Natural killer cell (primary cell): ENCODE measurements around the gene TMTC2. TPM values are rescaled to one million over a fixed set of nuclear protein-coding genes. Genes with fewer than 3 reads are reported as not detected.

Source experiments
- ATAC-seq, 3 donors: fragments of 150-1000 bp in 2 of 3; fragments of 200-7000 bp in 1 of 3; cut with Tn5 transposase; 1 replicate in 1 of 3; 2 replicates in 2 of 3; pipeline ENCODE4 v1.10.0; 2021; ENCODE audit warnings: mild to moderate bottlenecking in 2 of 3, moderate library complexity in 2 of 3
- DNase-seq, 2 donors: peaks; one replicate each; pipeline versions ENCODE4 v3.0.0 to v3.0.0-alpha.2; 2013 to 2021; ENCODE audit warnings: mixed read lengths in 1 of 2
- H3K27ac ChIP-seq: one replicate; pipeline ENCODE4 v1.5.1; 2013; ENCODE audit warnings: mild to moderate bottlenecking, low read length
- H3K27me3 ChIP-seq: one replicate; pipeline ENCODE4 v1.6.1; 2013; ENCODE audit warnings: low read length; ENCODE audit not compliant: control insufficient read depth, insufficient read depth
- H3K36me3 ChIP-seq: one replicate; pipeline ENCODE4 v1.6.1; 2013; ENCODE audit warnings: low read length; ENCODE audit not compliant: control insufficient read depth, insufficient read depth
- H3K4me1 ChIP-seq: one replicate; pipeline ENCODE4 v1.6.1; 2013; ENCODE audit warnings: low read length; ENCODE audit not compliant: control insufficient read depth, insufficient read depth
- H3K4me3 ChIP-seq: one replicate; pipeline ENCODE4 v1.5.1; 2013; ENCODE audit warnings: low read length
- H3K9me3 ChIP-seq: one replicate; pipeline ENCODE4 v1.6.1; 2013; ENCODE audit warnings: low read length; ENCODE audit not compliant: control insufficient read depth, insufficient read depth
- H3K27ac Mint-ChIP-seq, 2 donors: one replicate each; pipeline ENCODE4 v1.8.0; 2022; ENCODE audit warnings: mild to moderate bottlenecking in 2 of 2, mixed read lengths in 2 of 2, moderate library complexity in 1 of 2
- H3K27me3 Mint-ChIP-seq, 2 donors: one replicate each; pipeline ENCODE4 v1.8.0; 2022; ENCODE audit warnings: low read depth in 2 of 2, mixed read lengths in 2 of 2
- H3K36me3 Mint-ChIP-seq: one replicate; pipeline ENCODE4 v1.8.0; 2022; ENCODE audit warnings: mixed read lengths
- H3K4me1 Mint-ChIP-seq, 2 donors: one replicate each; pipeline ENCODE4 v1.8.0; 2022; ENCODE audit warnings: mixed read lengths in 2 of 2
- H3K4me3 Mint-ChIP-seq: one replicate; pipeline ENCODE4 v1.8.0; 2022; ENCODE audit warnings: mild to moderate bottlenecking, moderate library complexity, mixed read lengths
- H3K9me3 Mint-ChIP-seq, 2 donors: one replicate each; pipeline ENCODE4 v1.8.0; 2022; ENCODE audit warnings: mixed read lengths in 2 of 2
- CTCF ChIP-seq: fragments of 200-600 bp; IDR thresholded peaks from one replicate; pipeline ENCODE4 v1.8.0; 2022; ENCODE audit warnings: antibody characterized with exemption
- WGBS: methylation state at CpG from one replicate; pipeline ENCODE4 v1.1.7; 2013; ENCODE audit warnings: missing lambda C conversion rate; ENCODE audit not compliant: insufficient coverage; 5-methylcytosine and 5-hydroxymethylcytosine counted together
- intact Hi-C: fragments of 100-400 bp; cut with micrococcal nuclease; formaldehyde crosslinking; loops from one replicate; pipeline ENCODE4 v1.14.2; 2022
- total RNA-seq, 4 donors: library from RNA; stranded (reverse); fragments of 120-200 nt in 1 of 4; gene quantifications; one replicate each; pipeline versions ENCODE4 v1.2.3 to v1.2.4, GENCODE V29; 2013 to 2022

The TMTC2 gene
- total RNA-seq, 3 donors from 2014 or later (not counting 1 experiment from before 2014, with no cell fraction given) = 1.4 to 2.3 (median 1.6) TPM

DNA sequence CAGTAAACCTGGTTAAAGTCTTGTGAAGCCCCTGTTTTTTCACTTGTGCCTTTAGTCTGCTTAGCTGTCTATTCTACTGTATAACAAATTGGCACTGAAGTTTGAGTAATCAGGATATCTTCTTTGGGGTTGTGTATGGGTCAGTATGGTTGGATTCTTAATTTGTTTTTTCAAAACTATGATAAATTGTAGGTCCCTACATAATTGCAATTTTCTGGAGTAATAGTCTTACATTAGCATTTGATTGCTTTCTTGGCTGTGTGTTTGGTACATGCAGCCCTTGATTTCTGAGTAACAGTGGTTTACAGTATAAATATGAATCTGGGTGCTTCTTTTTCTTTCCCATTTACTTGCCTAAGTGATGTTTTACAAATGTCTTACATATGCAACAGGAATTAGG lies 186.6 kb downstream of the TMTC2 start:
- H3K4me1 Mint-ChIP-seq = no peaks in the 10 kb centered on the region
- H3K4me1 ChIP-seq = no peaks in the 10 kb centered on the region
- H3K4me3 ChIP-seq = no peak overlapping the region
- no peak for DNase-seq
- ATAC-seq = no peak
- no peak for TF ChIP-seq CTCF
- intact Hi-C loops = no loop called here
- no peak overlapping the region for H3K27ac ChIP-seq
- no peak overlapping the region for H3K4me3 Mint-ChIP-seq
- H3K9me3 Mint-ChIP-seq = peaks cover 8 to 15% of the 10 kb centered on the region in 2 donors
- no peaks in the 10 kb centered on the region for H3K36me3 ChIP-seq
- no peak overlapping the region for H3K27ac Mint-ChIP-seq
- peaks cover 4% of the 10 kb centered on the region for H3K36me3 Mint-ChIP-seq
- H3K27me3 ChIP-seq = no peaks in the 10 kb centered on the region
- no peaks in the 10 kb centered on the region for H3K27me3 Mint-ChIP-seq
- no peaks in the 10 kb centered on the region for H3K9me3 ChIP-seq

DNA sequence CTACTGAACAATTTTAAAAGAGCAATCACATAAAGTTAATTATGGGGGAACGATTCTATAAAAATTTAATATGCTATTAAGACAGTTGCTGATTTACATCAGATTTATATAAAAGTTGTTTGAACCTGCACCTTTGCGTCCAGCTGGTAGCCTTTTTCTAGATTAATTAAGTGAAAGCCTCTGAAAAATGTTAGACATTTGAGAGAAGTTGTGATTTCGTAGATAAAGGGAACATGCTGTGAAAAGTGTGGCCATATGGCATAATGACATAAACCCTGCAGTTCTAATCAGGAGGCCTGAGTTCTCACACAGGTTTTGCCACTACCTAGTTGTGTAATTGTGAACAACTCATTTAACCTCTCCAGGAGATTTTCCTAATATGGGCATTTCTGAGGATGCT lies 187.2 kb downstream of the TMTC2 start:
- Histone ChIP-seq H3K27ac (no peak overlapping the region), H3K9me3 (no peaks in the 10 kb centered on the region), H3K4me3 (no peak overlapping the region), H3K4me1 (no peaks in the 10 kb centered on the region), H3K27me3 (no peaks in the 10 kb centered on the region), H3K36me3 (no peaks in the 10 kb centered on the region)
- H3K36me3 Mint-ChIP-seq = peaks cover 6% of the 10 kb centered on the region
- no peak for TF ChIP-seq CTCF
- DNase-seq (no peak), ATAC-seq (no peak)
- intact Hi-C loops = no loop called here
- no peak overlapping the region for H3K27ac Mint-ChIP-seq
- H3K9me3 Mint-ChIP-seq = peaks cover 10 to 17% of the 10 kb centered on the region in 2 donors
- no peak overlapping the region for H3K4me3 Mint-ChIP-seq
- H3K4me1 Mint-ChIP-seq = no peaks in the 10 kb centered on the region
- WGBS = 86% methylated on average over 2 of the region's 3 CpGs
- no peaks in the 10 kb centered on the region for H3K27me3 Mint-ChIP-seq

DNA sequence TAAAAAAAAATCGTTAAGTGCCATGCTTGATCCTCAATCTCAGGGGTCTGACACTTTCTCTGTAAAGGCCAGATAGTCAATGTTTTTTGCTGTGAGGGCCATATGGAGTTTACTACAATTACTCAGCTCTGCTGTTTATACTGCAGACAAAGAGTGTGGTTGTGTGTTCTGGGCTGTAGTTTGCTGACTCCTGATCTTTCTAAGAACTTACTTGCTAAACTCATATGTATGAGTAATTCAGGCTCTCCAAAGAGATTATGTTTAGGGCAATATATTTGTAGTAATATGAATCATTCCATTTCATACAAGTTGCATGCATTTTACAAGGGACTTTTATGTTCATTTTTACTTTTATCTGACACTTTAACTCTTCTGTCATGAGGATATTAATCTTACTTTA lies 188.2 kb downstream of the TMTC2 start:
- no peak overlapping the region for H3K27ac Mint-ChIP-seq
- H3K4me3 Mint-ChIP-seq = no peak overlapping the region
- no peak overlapping the region for H3K4me3 ChIP-seq
- H3K27ac ChIP-seq = no peak overlapping the region
- DNase-seq (no peak), ATAC-seq (no peak)
- H3K4me1 Mint-ChIP-seq = no peaks in the 10 kb centered on the region
- H3K4me1 ChIP-seq = no peaks in the 10 kb centered on the region
- H3K27me3 Mint-ChIP-seq = no peaks in the 10 kb centered on the region
- peaks cover 10 to 17% of the 10 kb centered on the region in 2 donors for H3K9me3 Mint-ChIP-seq
- 67% methylated on average over 1 of the region's 1 CpG for WGBS
- intact Hi-C loops = no loop called here
- no peaks in the 10 kb centered on the region for H3K36me3 ChIP-seq
- no peaks in the 10 kb centered on the region for H3K9me3 ChIP-seq
- H3K36me3 Mint-ChIP-seq = peaks cover 6% of the 10 kb centered on the region
- TF ChIP-seq CTCF = no peak
- H3K27me3 ChIP-seq = no peaks in the 10 kb centered on the region

DNA sequence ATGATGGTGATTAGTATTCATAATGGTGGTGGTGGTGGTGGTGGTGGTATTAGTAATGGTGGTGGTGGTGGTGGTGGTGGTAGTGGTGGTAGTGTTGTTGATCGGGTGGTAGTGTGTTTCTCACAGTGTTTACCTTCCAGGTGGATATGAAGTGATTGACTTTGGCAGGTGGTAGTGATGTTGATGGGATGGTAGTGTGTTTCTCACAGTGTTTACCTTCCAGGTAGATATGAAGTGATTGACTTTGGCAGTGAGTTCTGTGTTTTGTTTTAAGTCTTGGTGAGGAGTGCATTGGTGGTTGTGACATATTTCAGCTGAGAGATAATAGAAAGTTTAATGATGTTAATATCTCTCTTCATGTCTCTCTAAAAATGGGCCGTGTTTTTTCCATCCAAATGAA lies 189.4 kb downstream of the TMTC2 start:
- Histone ChIP-seq H3K4me1 (no peaks in the 10 kb centered on the region), H3K27ac (no peak overlapping the region), H3K36me3 (no peaks in the 10 kb centered on the region), H3K27me3 (no peaks in the 10 kb centered on the region), H3K9me3 (no peaks in the 10 kb centered on the region), H3K4me3 (no peak overlapping the region)
- Mint-ChIP-seq H3K4me3 (no peak overlapping the region), H3K9me3 (peaks cover 10 to 17% of the 10 kb centered on the region in 2 donors), H3K27ac (no peak overlapping the region), H3K4me1 (no peaks in the 10 kb centered on the region), H3K27me3 (no peaks in the 10 kb centered on the region), H3K36me3 (peaks cover 6% of the 10 kb centered on the region)
- no peak for TF ChIP-seq CTCF
- WGBS = 78% methylated on average over 1 of the region's 2 CpGs
- intact Hi-C loops = no loop called here
- ATAC-seq (no peak), DNase-seq (no peak)
